Stimulated activated CD4-positive, alpha-beta T cell treated with anti-CD3 and anti-CD28 coated beads, TNF-alpha, amount 100 ng/mL, for 48 hours (primary cell): Measurements from ENCODE around the gene NEU4.
A peak's percentile ranks its signal among the peaks of the same experiment; 100 is the strongest.

Experiments
- DNase-seq, 3 donors: peaks; one replicate each; pipeline ENCODE4 v3.0.0-alpha.2; 2020; ENCODE audit warnings: low read depth in 3 of 3

NEU4 gene

DNA sequence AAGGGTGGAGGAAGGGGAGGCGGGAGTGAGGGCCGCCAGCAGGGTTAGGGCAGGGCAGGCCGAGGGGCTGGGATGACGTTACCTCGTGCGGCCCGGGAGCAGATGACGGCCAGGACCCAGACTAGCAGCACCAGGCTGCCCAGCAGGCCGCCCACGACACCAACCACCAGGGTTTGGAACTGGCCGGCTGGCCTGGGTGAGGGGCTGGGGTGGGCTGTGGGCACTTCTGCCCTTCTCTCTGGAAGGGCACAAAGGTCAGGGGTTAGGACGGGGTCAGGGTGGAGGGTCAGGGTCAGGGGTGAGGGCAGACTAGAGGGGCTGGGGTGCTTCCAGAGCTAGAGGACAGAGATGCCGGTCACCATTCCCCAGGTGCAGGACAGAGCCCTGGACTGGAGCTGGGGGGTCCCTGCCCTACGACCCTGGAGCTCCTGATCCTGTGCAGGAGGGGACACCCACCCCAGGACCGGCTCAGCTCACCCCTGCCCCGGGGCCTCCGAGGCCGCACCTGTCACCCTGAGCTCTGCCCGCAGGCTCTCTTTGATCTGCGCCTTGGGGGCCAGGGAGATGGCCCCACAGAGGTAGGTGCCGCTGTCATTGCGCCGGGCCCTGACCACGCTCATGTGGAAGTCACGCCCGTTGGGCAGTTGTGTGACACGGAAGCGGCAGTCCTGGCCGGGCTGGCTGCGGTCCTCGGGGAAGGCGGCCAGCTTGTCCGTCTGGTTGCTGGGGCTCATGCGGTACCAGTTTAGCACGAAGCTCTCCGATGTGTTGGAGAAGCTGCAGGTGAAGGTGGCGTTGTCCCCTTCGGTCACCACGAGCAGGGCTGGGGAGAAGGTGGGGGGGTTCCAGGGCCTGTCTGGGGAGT, 43.4 kb downstream of the NEU4 start:
- DNase-seq, result no peak

DNA sequence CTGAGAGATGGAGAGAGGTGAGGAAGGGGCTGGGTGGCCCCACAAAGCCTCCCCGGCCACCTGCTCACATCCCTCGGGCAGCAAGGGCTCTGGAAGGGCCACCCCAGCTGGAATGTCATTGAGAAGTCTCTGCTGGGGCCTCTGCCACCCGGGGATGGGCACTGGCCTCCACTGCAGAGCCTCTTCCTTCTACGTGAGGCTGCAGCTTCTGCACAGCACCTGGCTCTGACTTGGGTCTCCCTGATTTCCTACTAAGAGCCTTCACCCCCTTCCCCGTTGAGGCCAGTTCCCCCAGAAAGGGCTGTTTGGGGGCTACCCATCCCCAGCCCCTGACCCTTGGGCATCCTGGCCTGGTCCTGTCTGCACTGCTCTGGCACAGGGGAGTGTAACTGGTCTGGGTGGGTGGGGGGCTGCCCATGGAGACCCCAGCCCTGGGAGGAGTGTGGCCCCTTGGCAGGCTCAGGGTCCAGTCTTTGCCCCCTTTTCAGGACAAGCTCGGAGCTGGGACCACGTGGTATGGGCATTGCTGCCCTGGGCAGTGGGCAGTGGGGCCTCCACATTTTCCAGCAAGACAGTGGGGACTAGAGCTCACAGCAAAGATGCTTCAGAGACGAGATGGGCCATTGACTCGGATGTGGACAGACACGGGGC, 44.1 kb downstream of the NEU4 start:
- DNase-seq, result no peak

DNA sequence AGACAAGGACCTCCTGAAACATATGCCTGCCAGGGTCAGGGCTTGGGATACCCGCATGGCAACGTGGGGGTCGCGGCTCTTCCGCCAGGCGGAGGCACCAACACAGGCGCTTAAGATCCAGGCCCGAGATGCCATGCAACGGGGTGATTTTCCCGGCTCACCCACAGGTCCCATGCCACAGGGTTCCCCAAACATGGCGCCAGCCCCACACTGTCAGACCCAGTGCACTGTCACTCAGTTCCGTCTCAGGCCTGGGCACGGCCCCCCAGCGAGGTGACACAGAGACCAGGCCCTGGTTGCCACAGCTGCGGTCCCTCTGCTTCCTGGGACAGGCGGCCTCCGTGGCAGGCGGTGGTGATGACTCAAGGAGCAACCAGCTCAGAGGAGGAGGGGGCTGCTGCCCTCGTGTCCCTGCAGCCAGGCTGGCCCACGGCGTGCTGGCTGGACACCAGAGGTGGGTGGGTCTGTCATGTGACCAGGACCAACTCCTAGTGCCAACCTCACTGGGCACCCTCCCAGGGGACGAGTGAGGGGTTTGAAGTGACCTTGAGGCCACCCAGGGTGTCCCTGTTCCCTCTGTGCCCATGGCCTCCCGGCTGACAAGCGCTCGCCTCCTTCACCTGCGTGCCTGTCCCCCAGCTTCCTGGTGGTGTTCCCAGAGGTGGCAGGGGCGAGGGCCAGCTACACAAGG, 44.8 kb downstream of the NEU4 start:
- DNase-seq, result no peak

DNA sequence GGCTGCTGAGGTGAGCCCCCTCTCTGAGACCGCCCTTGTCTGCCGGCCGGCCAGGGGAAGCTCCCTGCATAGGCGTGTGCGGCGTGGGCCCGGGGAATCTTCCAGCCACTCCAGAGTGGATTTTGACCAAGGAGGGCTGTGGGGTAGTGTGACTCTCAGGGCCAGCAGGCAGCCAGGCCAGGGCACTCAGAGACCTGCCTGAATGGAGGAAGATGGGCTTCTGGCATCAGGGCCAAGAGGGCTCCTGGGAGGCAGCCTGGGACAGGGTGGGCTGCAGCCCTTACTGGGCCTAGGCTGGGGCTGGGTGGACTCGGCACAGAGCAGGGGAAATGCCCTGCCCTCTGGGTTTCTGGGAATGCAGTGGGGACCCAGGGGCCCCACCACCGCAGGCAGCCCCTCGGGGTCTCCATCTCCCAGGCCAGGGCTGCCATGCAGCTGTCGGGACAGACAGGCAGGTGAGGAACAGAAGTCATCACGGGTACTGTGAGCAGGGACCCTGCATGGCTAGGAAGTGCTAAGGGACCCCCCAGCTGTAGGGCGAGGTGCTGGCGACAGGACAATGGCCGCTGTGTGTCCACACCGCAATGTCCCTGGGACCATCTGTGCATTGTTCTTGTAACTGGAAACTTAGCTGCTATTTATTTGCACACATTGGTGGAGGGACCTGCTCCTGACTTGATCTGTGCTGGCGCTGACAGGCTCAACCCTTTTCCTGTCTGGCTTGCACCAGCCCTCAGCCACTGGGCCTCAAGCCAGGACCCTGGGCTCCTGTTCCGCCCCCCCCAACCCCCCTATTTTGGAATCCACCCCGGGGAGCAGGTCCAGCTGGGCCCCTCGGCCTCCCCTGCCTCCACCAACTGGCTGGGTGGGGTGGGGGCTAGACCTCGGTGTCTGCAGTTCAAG, 45.6 kb downstream of the NEU4 start:
- DNase-seq, result no peak

DNA sequence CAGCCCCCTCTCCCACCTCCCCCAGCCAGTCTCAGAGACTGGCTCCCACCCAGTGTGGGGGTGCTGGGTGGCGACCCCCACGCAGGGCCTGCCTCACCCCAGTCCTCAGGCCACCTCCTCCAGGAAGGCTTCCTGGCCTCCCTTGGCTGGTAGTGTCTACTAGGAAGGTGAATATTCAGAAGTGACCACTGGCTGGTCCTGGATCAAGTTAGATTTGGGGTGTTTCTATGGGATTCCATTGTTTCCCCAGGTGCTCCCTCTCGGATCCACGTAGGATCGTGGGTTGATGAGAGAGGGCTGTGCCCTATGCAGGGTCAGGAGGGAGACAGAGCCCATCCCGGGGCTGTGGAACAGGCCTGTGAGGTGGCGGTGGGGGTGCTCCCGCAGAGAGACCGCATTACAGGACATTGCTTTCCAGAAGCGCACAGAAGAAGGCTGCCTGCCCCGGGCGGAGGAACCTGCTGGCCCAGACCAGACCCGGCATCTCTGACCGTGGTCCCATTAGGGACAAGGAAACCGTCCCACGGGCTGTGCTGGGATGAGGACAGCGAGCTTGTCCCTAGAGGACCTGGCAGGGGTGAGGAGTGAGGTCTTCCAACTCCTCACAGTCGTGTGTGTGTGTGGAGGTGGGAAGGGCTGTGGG, 46.4 kb downstream of the NEU4 start:
- DNase-seq, result no peak

DNA sequence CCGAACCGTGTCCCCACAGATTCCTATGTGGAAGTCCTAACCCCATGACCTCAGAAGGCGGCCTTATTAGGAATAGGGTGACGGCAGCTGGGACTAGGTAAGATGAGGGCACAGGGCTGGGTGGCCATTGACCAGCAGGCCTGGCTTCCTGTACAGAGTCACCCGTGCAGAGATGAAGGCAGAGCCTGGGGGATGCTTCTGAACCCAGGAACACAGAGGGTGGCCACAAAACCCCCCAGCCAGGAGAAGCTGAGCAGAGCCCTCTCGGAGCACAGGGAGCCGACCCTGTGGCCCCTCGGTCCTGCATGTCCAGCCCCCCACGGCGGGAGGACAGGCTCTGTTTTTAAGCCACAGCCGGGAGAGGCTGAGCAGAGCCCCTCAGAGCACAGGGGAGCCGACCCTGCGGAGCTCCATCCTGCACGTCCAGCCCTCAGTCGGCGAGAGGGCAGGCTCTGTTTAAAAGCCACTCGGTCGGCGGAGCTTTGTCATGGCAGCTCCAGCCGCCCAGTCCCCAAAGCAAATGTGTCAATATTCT, 47.0 kb downstream of the NEU4 start:
- no peak for DNase-seq

DNA sequence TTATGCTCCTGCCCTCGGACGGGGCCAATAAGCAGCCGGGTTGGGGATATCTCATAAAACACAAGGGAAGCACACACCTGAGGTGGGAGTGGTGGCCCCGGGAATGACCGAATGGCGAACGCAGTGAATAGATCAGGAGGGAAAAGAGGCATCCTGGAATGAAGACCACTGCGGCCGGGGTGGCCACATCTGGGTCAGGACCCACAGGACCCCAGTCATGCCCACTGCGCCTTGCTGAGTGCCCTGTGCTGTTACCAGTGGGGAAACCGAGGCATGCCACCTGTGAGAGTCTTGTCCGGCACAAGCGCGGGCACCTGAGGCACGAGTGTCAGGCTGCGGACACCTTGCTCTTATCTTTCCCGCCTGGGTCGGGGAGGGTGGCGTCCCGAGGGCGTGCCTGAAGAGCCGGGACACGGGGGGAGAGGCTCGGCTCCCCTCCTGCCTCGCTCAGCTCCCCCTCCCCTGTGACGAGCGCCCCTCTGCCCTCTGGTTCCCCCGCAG, 48.1 kb downstream of the NEU4 start:
- no peak for DNase-seq

DNA sequence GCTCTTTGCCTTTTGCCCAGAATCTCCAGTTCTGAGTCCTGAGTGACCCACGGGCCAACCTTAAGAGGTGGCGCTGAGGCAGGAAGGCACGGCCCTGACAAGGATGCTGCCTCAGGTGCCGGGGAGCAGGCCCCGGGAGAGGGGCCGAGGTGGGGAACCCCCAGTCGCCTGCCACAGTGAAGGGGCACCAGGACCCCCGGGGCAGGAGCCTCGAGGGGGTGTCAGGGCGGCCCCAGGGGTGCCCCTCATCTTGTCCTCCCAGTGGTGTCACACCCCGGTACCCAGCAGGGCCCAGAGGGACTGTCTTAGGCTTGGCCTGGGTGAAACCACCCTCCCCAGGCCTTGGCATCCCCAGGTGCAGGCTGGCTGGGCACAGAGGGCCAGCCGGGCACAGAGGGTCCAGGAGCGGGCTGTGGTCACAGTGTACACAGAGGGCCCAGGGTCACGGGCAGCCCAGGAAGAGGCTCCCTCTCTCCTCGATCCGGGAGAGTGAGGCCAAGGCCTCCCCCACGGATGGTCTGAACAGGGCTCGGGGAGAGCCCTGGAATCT, 48.7 kb downstream of the NEU4 start:
- DNase-seq, result no peak

DNA sequence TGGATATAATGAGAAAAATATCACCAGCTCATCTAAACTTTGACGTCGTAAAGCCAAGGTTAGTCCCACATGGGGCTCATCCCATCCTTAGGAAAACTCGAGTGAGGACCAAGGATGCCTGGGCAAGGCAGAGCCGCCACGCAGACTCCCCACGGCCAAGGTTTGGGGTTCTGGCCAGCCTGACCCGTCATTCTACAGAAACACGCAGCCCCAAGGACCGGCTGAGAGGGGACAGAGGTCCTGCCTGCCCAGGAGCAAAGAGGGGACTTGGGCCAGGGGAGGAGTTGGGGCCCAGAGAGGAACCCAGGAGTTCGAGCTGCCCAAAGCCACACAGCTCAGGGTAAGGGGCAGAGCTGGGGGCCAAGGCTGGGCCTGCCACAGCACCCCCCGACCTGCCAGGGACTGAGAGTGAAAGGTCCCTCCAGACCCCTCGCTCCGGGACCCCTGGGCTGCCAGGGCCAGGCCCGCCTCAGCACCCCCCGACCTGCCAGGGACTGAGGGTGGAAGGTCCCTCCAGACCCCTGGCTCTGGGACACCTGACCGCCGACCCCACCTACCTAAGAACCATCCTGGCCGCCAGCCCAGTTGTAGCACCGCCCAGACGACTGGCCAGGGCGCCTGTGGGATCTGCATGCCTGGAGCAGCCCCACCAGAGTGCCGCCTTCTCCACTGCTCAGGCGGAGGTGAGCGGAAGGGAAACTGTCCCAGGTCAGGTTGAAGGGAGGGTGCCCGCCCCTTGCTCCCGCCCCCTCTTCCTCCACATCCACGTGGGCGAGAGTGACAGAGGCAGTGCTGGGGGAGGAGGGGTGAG, 49.4 kb downstream of the NEU4 start, which contains the start of gene PDCD1:
TSS of gene PDCD1 (minus strand) at position 689 of the 811 bp plus-strand sequence. CDS start at position 633, 56 bp downstream.
- peak; percentile 47 to 79 (median 59) for DNase-seq

DNA sequence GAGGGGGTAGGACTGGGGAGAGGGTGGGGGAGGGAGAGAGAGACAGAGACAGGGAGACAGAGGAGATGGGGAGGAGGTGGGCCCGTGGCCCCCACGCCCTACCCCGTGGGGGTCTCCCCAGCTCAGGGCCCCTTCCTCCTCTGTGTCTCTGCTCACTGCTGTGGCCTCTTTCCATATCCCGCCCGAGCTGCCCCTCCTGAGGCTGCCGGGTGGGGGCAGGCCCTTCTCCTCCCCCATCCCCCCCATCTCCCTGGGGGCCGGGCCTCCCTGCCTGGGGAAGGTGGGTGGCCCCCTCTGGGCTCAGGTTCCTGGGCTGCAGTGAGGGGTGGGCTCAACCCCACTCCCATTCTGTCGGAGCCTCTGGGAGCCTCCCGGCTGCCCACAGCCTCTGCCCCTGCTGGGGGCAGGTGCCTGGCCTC, 50.0 kb downstream of the NEU4 start:
- DNase-seq, result no peak

DNA sequence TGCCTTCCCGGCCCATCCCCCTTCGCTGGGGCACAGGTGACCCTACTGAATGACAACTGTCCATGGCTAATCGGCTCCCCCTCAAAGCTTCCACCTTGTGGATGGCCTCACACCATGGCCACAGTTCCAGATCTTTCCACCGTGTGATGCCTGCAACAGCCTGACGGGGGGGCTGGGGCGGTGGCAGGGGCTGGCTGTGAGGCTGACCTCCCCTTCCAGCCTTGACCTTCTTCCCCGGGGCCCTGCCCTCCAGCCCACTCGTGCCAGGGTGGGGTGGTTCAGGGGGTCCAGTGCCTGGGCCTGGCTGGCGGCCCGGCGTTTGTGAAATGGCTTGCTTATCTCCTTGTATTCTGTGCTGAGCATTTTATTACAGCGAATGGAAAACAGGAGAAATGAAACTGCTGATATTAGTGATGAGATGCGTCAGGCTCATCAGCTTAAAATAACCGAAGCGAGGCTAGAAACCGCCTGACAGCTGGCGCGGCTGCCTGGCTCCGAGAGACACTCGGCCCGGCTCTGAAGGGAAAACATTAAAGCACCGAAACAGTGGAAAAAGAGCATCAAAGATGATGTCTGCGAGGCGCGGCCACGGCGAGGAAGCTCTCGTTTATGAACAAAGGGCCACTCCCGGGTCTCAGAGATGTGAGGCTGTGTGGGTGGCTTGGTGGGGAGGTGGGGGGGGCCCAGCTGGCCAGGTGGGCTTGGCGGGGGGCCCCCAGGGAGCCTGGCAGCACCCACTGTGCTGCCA, 50.6 kb downstream of the NEU4 start:
- peak in 2 of 3 donors; percentile 52 to 69 for DNase-seq

DNA sequence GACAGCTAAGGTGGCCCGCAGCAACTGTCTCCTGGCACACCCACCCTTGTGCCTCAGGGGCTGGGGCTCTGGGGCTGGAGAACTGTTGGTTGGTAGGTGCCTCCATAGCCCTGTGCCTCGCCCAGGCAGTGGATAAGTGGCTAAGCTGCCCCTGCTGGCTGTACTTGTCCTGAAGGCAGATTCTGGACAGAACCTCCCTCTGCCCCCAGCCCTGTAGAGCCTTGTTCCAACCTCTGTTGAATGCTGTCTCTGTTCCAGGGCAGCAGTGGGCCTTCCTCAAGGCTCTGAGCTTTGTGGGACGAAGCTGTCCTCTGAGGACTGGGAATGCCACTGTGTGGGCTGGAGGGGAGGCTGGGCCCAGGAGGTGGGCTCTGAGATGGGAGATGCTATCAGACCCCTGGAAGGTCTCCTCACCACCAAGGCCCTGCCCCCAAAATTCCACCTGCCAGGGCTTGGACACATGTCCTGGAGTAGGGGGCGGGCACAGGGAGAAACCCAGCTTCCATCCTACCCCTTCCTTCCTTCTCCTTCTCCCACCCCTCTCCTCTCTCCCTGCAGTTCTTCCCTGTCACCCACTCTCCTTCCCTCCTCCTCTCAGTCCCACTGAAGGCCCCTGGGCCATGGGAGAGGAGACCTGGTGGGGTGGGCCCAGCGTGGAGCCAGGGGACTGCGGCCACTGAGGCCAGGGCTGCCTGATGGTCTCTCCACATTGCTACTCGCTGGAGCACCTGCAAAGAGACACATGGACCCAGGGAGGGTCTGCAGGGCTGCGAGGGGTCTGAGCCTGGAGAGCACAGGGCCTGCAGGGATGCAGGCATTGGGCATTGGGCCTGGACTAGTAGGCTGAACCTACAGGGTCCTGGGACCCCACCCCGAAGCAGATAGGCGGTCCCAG, 51.4 kb downstream of the NEU4 start:
- DNase-seq, result no peak

DNA sequence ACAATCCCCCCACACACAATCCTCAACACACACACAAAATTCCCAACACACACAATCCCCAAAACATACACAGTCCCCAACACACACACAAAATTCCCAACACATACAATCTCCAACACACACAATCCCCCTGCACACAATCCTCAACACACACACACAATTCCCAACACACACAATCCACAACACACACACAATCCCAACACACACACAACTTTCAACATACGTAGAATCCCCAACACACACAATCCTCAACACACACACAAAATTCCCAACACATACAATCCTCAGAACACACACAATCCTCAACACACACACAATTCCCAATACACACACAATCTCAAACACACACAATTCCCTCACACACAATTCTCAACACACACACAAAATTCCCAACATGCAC, 52.3 kb downstream of the NEU4 start:
- DNase-seq, result no peak

DNA sequence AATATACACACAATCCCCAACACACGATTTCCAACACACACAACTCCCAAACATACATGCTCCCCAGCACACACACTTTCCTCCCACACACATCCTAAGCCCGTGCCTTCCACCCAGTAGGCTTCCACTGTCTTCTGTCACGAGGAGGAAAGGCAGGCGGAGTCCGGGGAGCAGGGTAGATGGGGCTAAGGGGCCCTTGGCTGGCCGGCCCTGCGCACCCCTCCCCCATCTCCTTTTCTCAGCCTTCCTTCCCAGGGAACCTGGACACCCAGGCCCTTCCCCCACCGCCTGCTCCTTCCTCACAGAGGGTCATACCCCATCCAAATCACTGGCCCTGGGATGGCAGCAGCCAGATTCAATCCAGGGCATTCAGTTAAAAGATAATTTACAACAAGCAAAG, 53.1 kb downstream of the NEU4 start:
- no peak for DNase-seq

DNA sequence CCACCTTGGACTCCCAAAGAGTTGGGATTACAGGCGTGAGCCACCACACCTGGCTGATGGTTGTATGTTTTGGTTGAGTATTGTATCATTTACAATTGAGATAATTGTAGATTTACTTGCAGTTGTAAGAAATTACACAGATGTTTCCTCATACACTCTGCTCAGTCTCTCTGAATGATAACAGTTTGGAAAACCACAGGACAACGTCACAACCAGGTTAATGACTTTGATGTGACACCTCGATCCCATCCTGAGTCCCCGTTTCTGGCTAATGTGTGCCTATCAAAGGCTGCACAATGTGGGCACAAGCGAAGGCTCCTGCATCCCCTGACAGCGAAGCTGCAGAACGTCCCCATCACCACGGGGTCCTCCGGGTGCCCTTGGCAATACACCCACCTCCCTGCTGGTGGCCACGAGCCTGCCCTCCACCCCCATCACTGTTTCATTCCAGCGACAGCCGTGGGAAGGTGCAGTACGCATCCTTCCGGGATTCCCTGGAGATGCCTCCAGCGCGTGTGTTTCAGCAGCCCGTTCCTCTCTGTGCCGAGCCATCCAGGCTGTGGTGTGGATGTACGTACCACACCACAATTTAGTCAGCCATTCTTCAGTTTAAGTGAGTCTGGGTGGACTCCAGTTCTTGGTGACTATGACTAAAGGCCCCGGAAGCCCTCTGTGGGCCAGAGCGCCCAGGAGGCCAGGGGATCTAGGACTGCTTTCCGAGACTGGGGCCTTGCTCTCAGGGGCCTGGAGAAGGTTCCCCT, 54.0 kb downstream of the NEU4 start:
- DNase-seq, result no peak

DNA sequence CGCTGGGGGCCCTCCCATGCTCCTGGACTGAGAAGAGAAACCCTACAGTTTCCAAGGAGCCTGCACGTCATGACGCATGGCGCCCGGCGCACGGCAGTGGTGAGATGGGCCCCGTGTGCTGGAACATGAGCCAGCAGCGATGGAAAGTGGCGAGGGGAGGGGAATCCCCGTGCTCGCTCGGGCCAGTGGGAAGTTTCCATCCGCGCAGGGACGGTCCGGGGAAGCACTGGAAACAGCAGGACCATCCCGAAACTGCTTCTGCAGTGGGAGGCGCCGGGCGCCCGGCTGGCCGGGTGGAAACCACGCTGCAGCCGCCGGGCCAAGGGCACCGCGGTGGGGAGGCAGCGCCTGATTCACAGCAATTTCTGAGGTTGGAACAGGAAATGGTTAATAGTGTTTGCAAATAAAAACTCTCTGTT, 54.6 kb downstream of the NEU4 start:
- peak in 2 of 3 donors; percentile 62 to 65 for DNase-seq
